T-helper 17 cell (primary cell): ENCODE results near the gene UFSP2. TPM values are rescaled to one million over a fixed set of nuclear protein-coding genes. Genes with fewer than 3 reads are reported as not detected.

Source experiments
- ATAC-seq: fragments of 150-1000 bp; cut with Tn5 transposase; 2 replicates; pipeline ENCODE4 v1.10.0; 2021; ENCODE audit warnings: mild to moderate bottlenecking, moderate library complexity
- DNase-seq, 3 donors: peaks; one replicate each; pipeline versions ENCODE4 v3.0.0 to v3.0.0-alpha.2; 2020 to 2021
- H3K9me3 ChIP-seq: one replicate; pipeline ENCODE4 v1.7.0; 2013; ENCODE audit warnings: low read length, mild to moderate bottlenecking; ENCODE audit not compliant: control insufficient read depth, poor library complexity, severe bottlenecking
- H3K27ac Mint-ChIP-seq: one replicate; pipeline ENCODE4 v1.8.0; 2022; ENCODE audit warnings: mild to moderate bottlenecking, moderate library complexity, mixed read lengths
- H3K27me3 Mint-ChIP-seq: one replicate; pipeline ENCODE4 v1.8.0; 2022; ENCODE audit warnings: mixed read lengths
- H3K36me3 Mint-ChIP-seq: one replicate; pipeline ENCODE4 v1.8.0; 2022; ENCODE audit warnings: low read depth, mixed read lengths
- H3K4me1 Mint-ChIP-seq: one replicate; pipeline ENCODE4 v1.8.0; 2022; ENCODE audit warnings: mild to moderate bottlenecking, mixed read lengths
- H3K4me3 Mint-ChIP-seq: one replicate; pipeline ENCODE4 v1.8.0; 2022; ENCODE audit warnings: mild to moderate bottlenecking, moderate library complexity, mixed read lengths
- total RNA-seq, 4 donors: library from RNA in 2 of 4; stranded (reverse) in 2 of 4; gene quantifications; one replicate each; pipeline ENCODE4 v1.2.3 and lab custom pipeline; 2022 to 2026

UFSP2 gene
- total RNA-seq, 2 donors from 2014 or later = 16.8 to 21.3 TPM

DNA sequence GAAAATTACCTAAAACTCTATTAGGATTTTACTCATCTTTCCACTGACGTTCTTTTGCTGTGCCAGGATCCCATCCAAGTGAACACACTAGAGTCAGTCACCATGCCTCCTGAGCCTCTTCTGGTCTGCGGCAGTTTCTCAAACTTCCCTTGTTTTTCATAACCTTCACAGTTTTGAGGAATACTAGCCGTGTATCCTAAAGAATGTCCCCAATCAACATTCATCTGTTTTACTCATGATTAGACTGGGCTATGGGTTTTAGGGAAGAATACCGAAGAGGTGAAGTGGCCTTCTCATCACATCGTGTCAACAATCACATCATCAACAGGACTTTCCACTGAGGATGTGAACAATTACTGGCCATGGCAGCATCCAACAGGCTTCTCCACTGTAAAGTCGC is 34.8 kb downstream of the UFSP2 start:
- no peak overlapping the region for H3K4me3 Mint-ChIP-seq
- peaks cover 13% of the 10 kb centered on the region for H3K4me1 Mint-ChIP-seq
- H3K27me3 Mint-ChIP-seq = no peaks in the 10 kb centered on the region
- no peak for DNase-seq
- H3K27ac Mint-ChIP-seq = no peak overlapping the region
- H3K36me3 Mint-ChIP-seq = no peaks in the 10 kb centered on the region
- no peaks in the 10 kb centered on the region for H3K9me3 ChIP-seq
- ATAC-seq = no peak

DNA sequence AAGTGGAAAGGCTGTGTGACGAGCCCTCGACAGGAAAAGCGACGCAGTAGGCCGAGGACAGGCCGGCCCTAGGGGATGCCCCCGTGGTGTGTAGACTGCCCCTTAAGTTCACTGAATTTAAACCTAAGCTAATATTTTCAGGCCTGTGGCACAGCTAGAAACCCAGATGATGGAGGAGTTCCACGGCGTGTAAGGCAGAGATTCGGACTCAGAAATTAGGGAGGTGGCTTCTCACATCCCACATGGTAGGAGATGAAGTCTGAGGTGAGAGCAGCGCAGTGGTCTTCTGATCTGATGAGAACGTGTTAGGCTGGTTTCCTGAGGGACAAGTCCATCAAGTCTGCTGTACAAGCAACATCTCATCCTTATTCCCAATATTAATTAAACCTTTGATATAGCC is 37.8 kb downstream of the UFSP2 start:
- H3K27me3 Mint-ChIP-seq = no peaks in the 10 kb centered on the region
- no peak overlapping the region for H3K4me3 Mint-ChIP-seq
- peaks cover 10% of the 10 kb centered on the region for H3K4me1 Mint-ChIP-seq
- DNase-seq (no peak), ATAC-seq (no peak)
- no peak overlapping the region for H3K27ac Mint-ChIP-seq
- no peaks in the 10 kb centered on the region for H3K36me3 Mint-ChIP-seq
- H3K9me3 ChIP-seq = no peaks in the 10 kb centered on the region

GRCh38 chr4:185384930-185385331 is 40.8 kb downstream of the UFSP2 start:
- Mint-ChIP-seq H3K27ac (no peak overlapping the region), H3K4me3 (no peak overlapping the region), H3K36me3 (no peaks in the 10 kb centered on the region), H3K4me1 (peaks cover 10% of the 10 kb centered on the region), H3K27me3 (no peaks in the 10 kb centered on the region)
- H3K9me3 ChIP-seq = no peaks in the 10 kb centered on the region
- no peak for ATAC-seq
- no peak for DNase-seq

GRCh38 chr4:185384061-185384460 is 41.7 kb downstream of the UFSP2 start:
- ATAC-seq (no peak), DNase-seq (no peak)
- Mint-ChIP-seq H3K27ac (no peak overlapping the region), H3K36me3 (no peaks in the 10 kb centered on the region), H3K4me3 (no peak overlapping the region), H3K27me3 (no peaks in the 10 kb centered on the region), H3K4me1 (peaks cover 10% of the 10 kb centered on the region)
- no peaks in the 10 kb centered on the region for H3K9me3 ChIP-seq

- ATAC-seq (no peak), DNase-seq (no peak)
- Mint-ChIP-seq H3K36me3 (no peaks in the 10 kb centered on the region), H3K4me3 (no peak overlapping the region), H3K4me1 (peaks cover 10% of the 10 kb centered on the region), H3K27ac (no peak overlapping the region), H3K27me3 (no peaks in the 10 kb centered on the region)
- H3K9me3 ChIP-seq = no peaks in the 10 kb centered on the region
These were observed 42.3 kb downstream of the UFSP2 start for GRCh38 chr4:185383451-185383850.

DNA sequence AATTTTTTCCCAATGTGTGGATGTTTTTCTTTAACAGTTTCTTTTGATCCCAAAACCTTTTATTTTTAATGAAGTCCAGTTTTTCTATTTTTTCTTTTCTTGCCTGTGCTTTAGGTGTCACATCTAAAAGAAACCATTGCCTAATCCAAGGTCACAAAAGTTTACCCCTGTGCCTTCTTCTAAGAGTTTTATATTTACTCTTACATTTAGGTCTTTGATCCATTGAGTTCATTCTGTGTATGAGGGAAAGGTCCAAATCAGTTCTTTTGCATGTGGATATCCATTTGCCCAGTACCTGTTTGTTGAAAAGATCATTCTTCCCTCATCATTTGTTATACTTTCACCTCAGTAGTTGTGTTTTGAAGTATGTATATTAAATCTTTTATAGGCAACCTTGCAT is 43.0 kb downstream of the UFSP2 start:
- Mint-ChIP-seq H3K27me3 (no peaks in the 10 kb centered on the region), H3K4me3 (no peak overlapping the region), H3K4me1 (peaks cover 7% of the 10 kb centered on the region), H3K27ac (no peak overlapping the region), H3K36me3 (no peaks in the 10 kb centered on the region)
- H3K9me3 ChIP-seq = no peaks in the 10 kb centered on the region
- DNase-seq (no peak), ATAC-seq (no peak)

DNA sequence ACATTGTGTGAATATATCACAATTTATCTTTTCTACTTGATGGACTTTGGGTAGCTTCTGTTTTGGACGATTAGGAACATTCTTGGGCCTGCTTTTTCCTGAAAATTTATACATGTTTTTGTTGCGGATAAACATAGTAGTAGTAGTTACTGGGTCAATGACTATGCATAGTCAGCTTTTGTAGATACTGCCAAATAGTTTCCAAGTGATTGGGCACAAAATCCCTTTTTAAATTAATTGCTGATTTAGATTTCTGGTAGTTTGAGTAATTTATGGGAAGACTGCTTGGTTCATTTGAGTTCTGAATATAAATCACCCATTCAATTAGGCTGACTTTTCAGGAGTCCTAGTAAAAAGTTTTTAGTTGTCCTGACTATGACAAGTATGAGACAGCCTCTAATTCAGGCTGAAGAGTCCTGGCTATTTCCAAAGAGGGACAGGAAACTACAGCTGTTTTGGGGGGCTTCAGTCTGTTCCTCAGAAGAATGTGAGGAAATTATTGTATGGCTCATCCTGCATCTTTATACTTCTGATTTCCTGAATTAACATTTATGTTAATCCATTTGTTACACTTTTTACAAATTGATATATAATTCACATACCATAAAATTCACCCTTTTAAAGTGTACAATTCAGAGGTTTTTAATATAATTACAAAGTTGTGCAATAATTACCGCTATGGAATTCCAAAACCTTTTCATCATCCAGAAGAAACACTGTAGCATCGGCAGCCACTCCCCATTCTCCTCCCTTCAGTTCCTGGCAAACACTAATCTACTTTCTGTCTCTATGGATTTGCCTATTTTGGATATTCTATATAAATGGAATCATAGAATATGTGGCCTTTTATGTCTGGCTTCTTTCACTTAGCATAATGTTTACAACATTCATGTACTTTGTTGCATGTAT is 44.2 kb downstream of the UFSP2 start:
- ATAC-seq (no peak), DNase-seq (no peak)
- Mint-ChIP-seq H3K36me3 (no peaks in the 10 kb centered on the region), H3K4me3 (no peak overlapping the region), H3K27ac (no peak overlapping the region), H3K4me1 (peaks cover 7% of the 10 kb centered on the region), H3K27me3 (no peaks in the 10 kb centered on the region)
- H3K9me3 ChIP-seq = no peaks in the 10 kb centered on the region

DNA sequence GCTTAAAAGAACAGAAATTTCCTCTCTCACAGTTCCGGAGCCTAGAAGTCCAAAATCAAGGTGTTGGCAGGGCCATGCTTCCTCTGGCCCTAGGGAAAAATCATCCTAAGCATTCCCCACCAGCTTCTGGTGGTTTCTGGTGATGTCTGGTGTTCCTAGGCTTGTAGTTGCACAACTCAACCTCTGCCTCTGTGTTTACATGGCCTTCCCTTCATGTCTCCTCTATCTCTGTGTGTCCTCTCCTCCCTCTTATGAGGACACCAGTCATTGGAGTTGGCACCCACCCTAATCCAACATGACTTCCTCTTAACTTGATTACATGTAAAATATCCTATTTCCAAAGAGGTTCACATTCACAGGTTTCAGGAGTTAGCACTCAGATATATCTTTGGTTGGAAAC is 45.4 kb downstream of the UFSP2 start:
- ATAC-seq (no peak), DNase-seq (no peak)
- Mint-ChIP-seq H3K27ac (no peak overlapping the region), H3K27me3 (no peaks in the 10 kb centered on the region), H3K36me3 (no peaks in the 10 kb centered on the region), H3K4me3 (no peak overlapping the region), H3K4me1 (peaks cover 5% of the 10 kb centered on the region)
- no peaks in the 10 kb centered on the region for H3K9me3 ChIP-seq

- ATAC-seq = no peak
- Mint-ChIP-seq H3K36me3 (no peaks in the 10 kb centered on the region), H3K27ac (no peak overlapping the region), H3K27me3 (no peaks in the 10 kb centered on the region), H3K4me3 (no peak overlapping the region), H3K4me1 (peaks cover 4% of the 10 kb centered on the region)
- DNase-seq = no peak
- no peaks in the 10 kb centered on the region for H3K9me3 ChIP-seq
These were observed 46.2 kb downstream of the UFSP2 start for GRCh38 chr4:185379326-185380295.

DNA sequence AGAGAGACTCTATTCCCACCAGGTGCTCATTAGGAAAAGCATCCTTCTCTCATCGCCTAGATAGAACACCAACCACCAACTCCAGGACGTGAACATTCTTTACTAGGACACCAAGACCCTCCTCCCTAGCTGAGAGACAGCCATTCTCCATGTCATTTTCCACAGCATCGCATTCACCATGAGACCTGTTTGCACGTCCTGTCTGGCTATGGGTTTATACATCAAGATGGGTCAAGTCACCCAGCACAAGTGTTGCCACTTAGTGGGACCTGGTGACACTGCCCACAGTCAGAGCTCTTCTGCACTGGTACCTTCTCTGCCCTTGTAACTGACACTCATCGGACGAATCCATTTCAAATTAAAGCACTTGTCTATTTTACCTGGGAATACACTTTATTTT is 47.5 kb downstream of the UFSP2 start:
- H3K36me3 Mint-ChIP-seq = no peaks in the 10 kb centered on the region
- ATAC-seq (no peak), DNase-seq (no peak)

DNA sequence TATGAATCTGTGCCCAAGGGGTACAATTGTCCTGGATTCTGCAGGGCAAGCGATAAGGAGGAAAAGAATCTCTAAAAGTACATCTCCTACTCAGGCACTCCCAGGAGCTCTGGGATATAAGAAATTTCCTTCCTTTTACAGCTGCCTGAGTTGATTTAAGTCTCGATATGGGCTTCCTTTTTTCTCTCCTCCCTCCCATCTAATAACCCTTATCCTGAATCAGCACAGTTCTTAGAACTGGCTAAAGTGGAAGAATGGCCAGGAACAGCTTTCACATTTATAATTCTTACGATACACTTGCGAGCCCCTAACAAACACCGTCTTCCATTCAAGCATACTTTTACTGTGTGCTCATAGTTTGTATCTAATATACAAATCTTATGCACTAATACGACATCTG is 51.2 kb downstream of the UFSP2 start:
- H3K36me3 Mint-ChIP-seq = no peaks in the 10 kb centered on the region
- no peak overlapping the region for H3K4me3 Mint-ChIP-seq
- DNase-seq (no peak), ATAC-seq (no peak)
- H3K4me1 Mint-ChIP-seq = peaks cover 2% of the 10 kb centered on the region
- no peaks in the 10 kb centered on the region for H3K27me3 Mint-ChIP-seq
- no peaks in the 10 kb centered on the region for H3K9me3 ChIP-seq
- H3K27ac Mint-ChIP-seq = no peak overlapping the region

More for the DNA sequence above, 47.5 kb downstream of the UFSP2 start:
- peaks cover 2% of the 10 kb centered on the region for H3K4me1 Mint-ChIP-seq
- H3K27me3 Mint-ChIP-seq = no peaks in the 10 kb centered on the region
- no peak overlapping the region for H3K27ac Mint-ChIP-seq
- no peak overlapping the region for H3K4me3 Mint-ChIP-seq
- H3K9me3 ChIP-seq = no peaks in the 10 kb centered on the region

GRCh38 chr4:185374027-185374426 is 51.7 kb downstream of the UFSP2 start:
- H3K4me3 Mint-ChIP-seq = no peak overlapping the region
- DNase-seq (no peak), ATAC-seq (no peak)
- H3K9me3 ChIP-seq = no peaks in the 10 kb centered on the region
- no peaks in the 10 kb centered on the region for H3K27me3 Mint-ChIP-seq
- peaks cover 2% of the 10 kb centered on the region for H3K4me1 Mint-ChIP-seq
- H3K36me3 Mint-ChIP-seq = no peaks in the 10 kb centered on the region
- no peak overlapping the region for H3K27ac Mint-ChIP-seq

- no peak for ATAC-seq
- Mint-ChIP-seq H3K4me3 (no peak overlapping the region), H3K36me3 (no peaks in the 10 kb centered on the region), H3K4me1 (peaks cover 2% of the 10 kb centered on the region), H3K27me3 (no peaks in the 10 kb centered on the region), H3K27ac (no peak overlapping the region)
- H3K9me3 ChIP-seq = no peaks in the 10 kb centered on the region
- DNase-seq = no peak
These were observed 54.1 kb downstream of the UFSP2 start for GRCh38 chr4:185371702-185372101.
